ENCODE measurements around the gene KIF3A. TPM values are rescaled to one million over a fixed set of nuclear protein-coding genes. Genes with fewer than 3 reads are reported as not detected.

Gene KIF3A
- total and polyA plus RNA-seq, 9 donors: 4.2 to 13.0 (median 9.2) TPM

- DNase-seq: no peak
- H3K27ac ChIP-seq: no peak overlapping the region
- intact Hi-C loops (cut with DNase I): no loop called here
Measured at GRCh38 chr5:132677682-132678400, 59.5 kb downstream of the KIF3A start.

GRCh38 chr5:132677191-132677590 is 60.2 kb downstream of the KIF3A start:
- intact Hi-C loops (cut with DNase I): no loop called here
- TF ChIP-seq CTCF (IDR thresholded peaks at IDR 0.05): no peak
- TF ChIP-seq POLR2A (IDR thresholded peaks at IDR 0.05): no peak
- no peak for TF ChIP-seq EP300 (IDR thresholded peaks at IDR 0.05)
- Histone ChIP-seq H3K27me3 (no peaks in the 10 kb centered on the region), H3K4me1 (ENCODE audit: insufficient read depth) (no peaks in the 10 kb centered on the region), H3K36me3 (no peaks in the 10 kb centered on the region), H3K27ac (no peak overlapping the region), H3K9me3 (no peaks in the 10 kb centered on the region), H3K4me3 (no peak overlapping the region)
- no peak for DNase-seq
- WGBS, 3 donors: 28 to 41% (median 34%) methylated on average over 7 of the region's 7 CpGs

More at GRCh38 chr5:132677682-132678400, 59.5 kb downstream of the KIF3A start:
- no peak for TF ChIP-seq POLR2A (IDR thresholded peaks at IDR 0.05)
- TF ChIP-seq EP300 (IDR thresholded peaks at IDR 0.05): no peak
- TF ChIP-seq CTCF (IDR thresholded peaks at IDR 0.05): no peak
- WGBS, 3 donors: 82 to 87% (median 85%) methylated on average over 15 of the region's 15 CpGs
- no peaks in the 10 kb centered on the region for H3K9me3 ChIP-seq
- H3K36me3 ChIP-seq: no peaks in the 10 kb centered on the region
- no peaks in the 10 kb centered on the region for H3K27me3 ChIP-seq
- no peak overlapping the region for H3K4me3 ChIP-seq
- no peaks in the 10 kb centered on the region for H3K4me1 ChIP-seq (ENCODE audit: insufficient read depth)

- no peak for DNase-seq
- no peak overlapping the region for H3K27ac ChIP-seq
Measured at GRCh38 chr5:132675936-132676689, 61.2 kb downstream of the KIF3A start.

More at GRCh38 chr5:132675936-132676689, 61.2 kb downstream of the KIF3A start:
- intact Hi-C loops (cut with DNase I): no loop called here
- no peaks in the 10 kb centered on the region for H3K27me3 ChIP-seq
- 91 to 95% (median 92%) methylated on average over 11 of the region's 11 CpGs for WGBS, 3 donors
- TF ChIP-seq EP300 (IDR thresholded peaks at IDR 0.05) (no peak), POLR2A (IDR thresholded peaks at IDR 0.05) (no peak), CTCF (IDR thresholded peaks at IDR 0.05) (no peak)
- no peaks in the 10 kb centered on the region for H3K9me3 ChIP-seq
- no peaks in the 10 kb centered on the region for H3K36me3 ChIP-seq
- H3K4me3 ChIP-seq: no peak overlapping the region
- H3K4me1 ChIP-seq (ENCODE audit: insufficient read depth): no peaks in the 10 kb centered on the region

Data from ovary (tissue), 9 donors.